SK-N-SH (cell line): ENCODE data around the gene CCSER1. TPM values are rescaled to one million over a fixed set of nuclear protein-coding genes. Genes with fewer than 3 reads are reported as not detected.

ENCODE experiments used
- CTCF ChIA-PET: fragments of 300-600, 350-600 bp; formaldehyde crosslinking; extraction: SDS; loops from one replicate; lab custom pipeline; 2021; lab: Yijun Ruan, JAX
- POLR2A ChIA-PET: fragments of 350-600 bp; sonication (Branson Sonifier 250); formaldehyde crosslinking; extraction: SDS; loops from one replicate; lab custom pipeline; 2020; ENCODE audit warnings: antibody characterized with exemption, inconsistent platforms; lab: Yijun Ruan, JAX
- DNase-seq: peaks from one replicate; pipeline ENCODE4 v3.0.0; 2012
- H2AFZ ChIP-seq: fragments of 200-600 bp; sonication (generic); 2 replicates; pipeline ENCODE4 v1.8.1; 2016; ENCODE audit warnings: antibody characterized with exemption, mild to moderate bottlenecking, low read depth
- H3F3A ChIP-seq: fragments of 200-600 bp; sonication (generic); replicated peaks from 2 replicates; pipeline ENCODE3; 2016; ENCODE audit warnings: antibody characterized with exemption, mild to moderate bottlenecking; ENCODE audit not compliant: insufficient read depth
- H3K27ac ChIP-seq, 2 experiments: fragments of 200-500 bp in 1 of 2; fragments of 200-600 bp in 1 of 2; sonication (Bioruptor generic) in 1 of 2; sonication (generic), shearing (Covaris generic) in 1 of 2; 2 replicates each; pipeline versions ENCODE4 v1.5.1 to v1.6.1; 2014 to 2016; ENCODE audit warnings: low read depth in 2 of 2, inconsistent platforms in 1 of 2, low read length in 1 of 2, mild to moderate bottlenecking in 1 of 2, mixed read lengths in 1 of 2
- H3K27me3 ChIP-seq: fragments of 200-600 bp; sonication (generic), shearing (Covaris generic); 2 replicates; pipeline ENCODE4 v1.6.1; 2016; ENCODE audit warnings: mixed run types; ENCODE audit not compliant: insufficient read depth
- H3K36me3 ChIP-seq, 2 experiments: fragments of 200-500 bp in 1 of 2; fragments of 200-600 bp in 1 of 2; sonication (Bioruptor generic) in 1 of 2; sonication (generic) in 1 of 2; replicated peaks in 1 of 2; 2 replicates each; pipeline versions ENCODE3 to v1.5.1; 2014 to 2016; ENCODE audit warnings: low read length in 1 of 2, mild to moderate bottlenecking in 1 of 2; ENCODE audit not compliant: insufficient read depth in 2 of 2, control insufficient read depth in 1 of 2
- H3K4me1 ChIP-seq, 2 experiments: fragments of 200-500 bp in 1 of 2; fragments of 200-600 bp in 1 of 2; sonication (Bioruptor generic) in 1 of 2; sonication (generic), shearing (Covaris generic) in 1 of 2; 2 replicates each; pipeline versions ENCODE4 v1.5.1 to v1.6.1; 2014 to 2016; ENCODE audit warnings: low read depth in 1 of 2, low read length in 1 of 2, mixed run types in 1 of 2; ENCODE audit not compliant: insufficient read depth in 2 of 2, control insufficient read depth in 1 of 2
- H3K4me2 ChIP-seq: fragments of 200-600 bp; sonication (generic), shearing (Covaris generic); 2 replicates; pipeline ENCODE4 v1.6.1; 2017; ENCODE audit warnings: mixed run types
- H3K4me3 ChIP-seq, 2 experiments: fragments of 200-500 bp in 1 of 2; fragments of 200-600 bp in 1 of 2; sonication (Bioruptor generic) in 1 of 2; sonication (generic), shearing (Covaris generic) in 1 of 2; 2 replicates each; pipeline versions ENCODE4 v1.5.1 to v1.8.1; 2014 to 2016; ENCODE audit warnings: low read depth in 2 of 2, inconsistent platforms in 1 of 2, low read length in 1 of 2, mild to moderate bottlenecking in 1 of 2, mixed read lengths in 1 of 2, moderate library complexity in 1 of 2
- H3K79me2 ChIP-seq: fragments of 200-600 bp; sonication (generic); 2 replicates; pipeline ENCODE4 v1.8.1; 2017; ENCODE audit warnings: mild to moderate bottlenecking; ENCODE audit not compliant: insufficient read depth
- H3K9ac ChIP-seq: fragments of 200-600 bp; sonication (generic); 2 replicates; pipeline ENCODE4 v1.6.1; 2017; ENCODE audit warnings: mixed run types
- H3K9me2 ChIP-seq: fragments of 200-600 bp; sonication (generic); 2 replicates; pipeline ENCODE4 v1.6.1; 2017; ENCODE audit warnings: mixed run types
- H3K9me3 ChIP-seq: fragments of 200-600 bp; sonication (generic); 2 replicates; pipeline ENCODE4 v1.6.1; 2017; ENCODE audit warnings: mixed run types, mild to moderate bottlenecking, moderate library complexity
- H4K20me1 ChIP-seq: fragments of 200-600 bp; sonication (generic); 2 replicates; pipeline ENCODE4 v1.6.1; 2017; ENCODE audit warnings: mild to moderate bottlenecking, mixed run types; ENCODE audit not compliant: insufficient read depth
- CHD2 ChIP-seq: fragments of 150-350 bp; IDR thresholded peaks from 2 replicates; pipeline ENCODE4 v1.6.1; 2018; ENCODE audit warnings: low read length; ENCODE audit not compliant: partially characterized antibody
- EP300 ChIP-seq, 2 experiments: IDR thresholded peaks; 2 replicates each; pipeline versions ENCODE4 v1.4.0 to v1.6.1; 2012; ENCODE audit warnings: borderline replicate concordance in 1 of 2, low read depth in 1 of 2, low read length in 1 of 2
- EZH2phosphoT487 ChIP-seq: fragments of 200-600 bp; sonication (generic); IDR thresholded peaks from 2 replicates; pipeline ENCODE4 v1.6.1; 2017; ENCODE audit warnings: low read depth, mixed run types, mild to moderate bottlenecking, antibody characterized with exemption, moderate library complexity, borderline replicate concordance
- FOSL2 ChIP-seq: IDR thresholded peaks from 2 replicates; pipeline ENCODE4 v1.4.0; 2012; ENCODE audit warnings: low read depth, mild to moderate bottlenecking, moderate library complexity, borderline replicate concordance
- FOXM1 ChIP-seq: IDR thresholded peaks from 2 replicates; pipeline ENCODE4 v1.4.0; 2012; ENCODE audit warnings: low read depth, mild to moderate bottlenecking
- GATA2 ChIP-seq: sonication (generic); formaldehyde crosslinking; IDR thresholded peaks from 2 replicates; pipeline ENCODE4 v1.5.0; 2020; ENCODE audit warnings: mild to moderate bottlenecking, missing genetic modification reagents
- JUND ChIP-seq: IDR thresholded peaks from 2 replicates; pipeline ENCODE4 v1.4.0; 2012
- PBX3 ChIP-seq: IDR thresholded peaks from 2 replicates; pipeline ENCODE4; 2012
- RAD21 ChIP-seq: IDR thresholded peaks from 2 replicates; pipeline ENCODE4 v1.6.1; 2012; ENCODE audit warnings: mild to moderate bottlenecking, low read length
- RCOR1 ChIP-seq: fragments of 150-350 bp; IDR thresholded peaks from 2 replicates; pipeline ENCODE4 v1.6.1; 2017; ENCODE audit warnings: antibody characterized with exemption, low read length
- RFX5 ChIP-seq: IDR thresholded peaks from 2 replicates; pipeline ENCODE4 v1.6.1; 2012; ENCODE audit warnings: mild to moderate bottlenecking, improper control_type of control experiment, low read length
- TAF1 ChIP-seq: IDR thresholded peaks from 2 replicates; pipeline ENCODE4 v1.6.1; 2012; ENCODE audit warnings: low read depth, mild to moderate bottlenecking, low read length, moderate library complexity, borderline replicate concordance
- USF1 ChIP-seq: IDR thresholded peaks from 2 replicates; pipeline ENCODE4 v1.4.0; 2012; ENCODE audit warnings: low read depth, borderline replicate concordance
- USF2 ChIP-seq: fragments of 150-350 bp; IDR thresholded peaks from 2 replicates; pipeline ENCODE4 v1.6.1; 2017; ENCODE audit warnings: antibody characterized with exemption, low read length, low read depth, borderline replicate concordance
- YY1 ChIP-seq: IDR thresholded peaks from 2 replicates; pipeline ENCODE4 v1.4.0; 2012; ENCODE audit warnings: low read depth, mild to moderate bottlenecking
- WGBS: methylation state at CpG from one replicate; pipeline ENCODE4 v1.1.6; 2017; ENCODE audit warnings: low lambda C conversion rate; 5-methylcytosine and 5-hydroxymethylcytosine counted together
- polyA plus RNA-seq, 3 experiments: library from polyadenylated mRNA; depleted of rRNA; stranded (reverse); fragments of >200 nt; gene quantifications; 2 replicates each; pipeline ENCODE4 v1.2.3, GENCODE V29; 2012

CCSER1 gene
- polyA plus RNA-seq, 1 of the 3 experiments (the other 2 are of a cell fraction): 0.05 TPM

- DNase-seq: no peak
- Histone ChIP-seq H4K20me1 (no peaks in the 10 kb centered on the region), H3K79me2 (no peaks in the 10 kb centered on the region), H3K27me3 (no peaks in the 10 kb centered on the region), H3F3A (no peaks in the 10 kb centered on the region), H3K9ac (no peak overlapping the region), H3K4me1 (peaks cover 0 to 3% of the 10 kb centered on the region in 2 experiments; a peak in 1 of 4 replicates), H3K36me3 (no peaks in the 10 kb centered on the region), H3K27ac (no peak overlapping the region), H3K4me2 (no peak overlapping the region), H3K4me3 (no peak overlapping the region), H3K9me2 (no peaks in the 10 kb centered on the region), H2AFZ (no peak overlapping the region), H3K9me3 (no peaks in the 10 kb centered on the region)
- ChIA-PET POLR2A (no interaction called here), CTCF (no interaction called here)
- 48% methylated on average over 4 of the region's 4 CpGs for WGBS
- TF ChIP-seq FOXM1: no peak
- TF ChIP-seq RFX5: no peak
- no peak for TF ChIP-seq USF2
- TF ChIP-seq FOSL2: no peak
These were observed 1464.9 kb downstream of the CCSER1 start for GRCh38 chr4:91592125-91592524.

- Histone ChIP-seq H3K9me2 (no peaks in the 10 kb centered on the region), H3K9ac (no peak overlapping the region), H3K4me2 (no peak overlapping the region), H2AFZ (no peak overlapping the region), H3K9me3 (no peaks in the 10 kb centered on the region), H4K20me1 (no peaks in the 10 kb centered on the region), H3K27ac (no peak overlapping the region), H3K4me1 (no peaks in the 10 kb centered on the region), H3K79me2 (no peaks in the 10 kb centered on the region), H3F3A (no peaks in the 10 kb centered on the region), H3K27me3 (no peaks in the 10 kb centered on the region), H3K4me3 (no peak overlapping the region), H3K36me3 (no peaks in the 10 kb centered on the region)
- ChIA-PET CTCF (interaction anchor here (1.4 kb wide), 1 partner anchor 47 kb away, joined by 3 read pairs; no protein-coding TSS in a partner anchor), POLR2A (no interaction called here)
- TF ChIP-seq EZH2phosphoT487: no peak
- no peak for TF ChIP-seq EP300 (IDR thresholded peaks at IDR 0.05; ENCODE audit: borderline replicate concordance in 1 of 2, low read depth in 1 of 2, low read length in 1 of 2)
- TF ChIP-seq TAF1: no peak
- TF ChIP-seq USF2: no peak
- no peak for TF ChIP-seq YY1
- no peak for TF ChIP-seq JUND
- DNase-seq: no peak
- 23% methylated on average over 2 of the region's 2 CpGs for whole genome bisulfite sequencing
These were observed 1469.5 kb downstream of the CCSER1 start for GRCh38 chr4:91596718-91597117.

- H3K4me3 ChIP-seq: no peak overlapping the region
- CTCF ChIA-PET: no interaction called here
- no peak overlapping the region for H2AFZ ChIP-seq
- H3K9me3 ChIP-seq: no peaks in the 10 kb centered on the region
- POLR2A ChIA-PET: no interaction called here
- H3K4me1 ChIP-seq: no peaks in the 10 kb centered on the region
- no peaks in the 10 kb centered on the region for H3F3A ChIP-seq
- TF ChIP-seq JUND: no peak
- TF ChIP-seq RCOR1: no peak
- TF ChIP-seq USF1: no peak
- no peak for TF ChIP-seq PBX3
- no peak for TF ChIP-seq CHD2
- no peak for TF ChIP-seq EP300 (IDR thresholded peaks at IDR 0.05; ENCODE audit: borderline replicate concordance in 1 of 2, low read depth in 1 of 2, low read length in 1 of 2)
- TF ChIP-seq GATA2 (CRISPR knock-in tag): no peak
- no peak for TF ChIP-seq FOXM1
- no peak for TF ChIP-seq RAD21
- no peak overlapping the region for H3K27ac ChIP-seq
- no peaks in the 10 kb centered on the region for H3K27me3 ChIP-seq
- no peaks in the 10 kb centered on the region for H3K36me3 ChIP-seq
- no peak for DNase-seq
- no peaks in the 10 kb centered on the region for H3K79me2 ChIP-seq
- H3K4me2 ChIP-seq: no peak overlapping the region
- no peak overlapping the region for H3K9ac ChIP-seq
- H4K20me1 ChIP-seq: no peaks in the 10 kb centered on the region
- no peaks in the 10 kb centered on the region for H3K9me2 ChIP-seq
- WGBS: 59% methylated on average over 8 of the region's 8 CpGs
These were observed 1471.5 kb downstream of the CCSER1 start for GRCh38 chr4:91598696-91599095.
